GM19372 (cell line): ENCODE data around the gene LCAT.
"Not testable (repeated sequence)": the region's sequence is repeated elsewhere in the genome, so short reads cannot be mapped to it uniquely, and the experiment has no call there.

Experiments used
- ATAC-seq: cut with Tn5 transposase; IDR thresholded peaks from one replicate; pipeline ENCODE4 v1.9.1; 2021; ENCODE audit warnings: mild to moderate bottlenecking, low read depth, moderate library complexity; ENCODE audit not compliant: unreplicated experiment

LCAT gene, protein sequence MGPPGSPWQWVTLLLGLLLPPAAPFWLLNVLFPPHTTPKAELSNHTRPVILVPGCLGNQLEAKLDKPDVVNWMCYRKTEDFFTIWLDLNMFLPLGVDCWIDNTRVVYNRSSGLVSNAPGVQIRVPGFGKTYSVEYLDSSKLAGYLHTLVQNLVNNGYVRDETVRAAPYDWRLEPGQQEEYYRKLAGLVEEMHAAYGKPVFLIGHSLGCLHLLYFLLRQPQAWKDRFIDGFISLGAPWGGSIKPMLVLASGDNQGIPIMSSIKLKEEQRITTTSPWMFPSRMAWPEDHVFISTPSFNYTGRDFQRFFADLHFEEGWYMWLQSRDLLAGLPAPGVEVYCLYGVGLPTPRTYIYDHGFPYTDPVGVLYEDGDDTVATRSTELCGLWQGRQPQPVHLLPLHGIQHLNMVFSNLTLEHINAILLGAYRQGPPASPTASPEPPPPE

GRCh38 chr16:67943619-67944504, at the start of gene LCAT:
Gene LCAT, minus strand, starts transcription at chr16:67944120. Its CDS starts 19 bp downstream, at chr16:67944101.
- no peak for ATAC-seq

DNA sequence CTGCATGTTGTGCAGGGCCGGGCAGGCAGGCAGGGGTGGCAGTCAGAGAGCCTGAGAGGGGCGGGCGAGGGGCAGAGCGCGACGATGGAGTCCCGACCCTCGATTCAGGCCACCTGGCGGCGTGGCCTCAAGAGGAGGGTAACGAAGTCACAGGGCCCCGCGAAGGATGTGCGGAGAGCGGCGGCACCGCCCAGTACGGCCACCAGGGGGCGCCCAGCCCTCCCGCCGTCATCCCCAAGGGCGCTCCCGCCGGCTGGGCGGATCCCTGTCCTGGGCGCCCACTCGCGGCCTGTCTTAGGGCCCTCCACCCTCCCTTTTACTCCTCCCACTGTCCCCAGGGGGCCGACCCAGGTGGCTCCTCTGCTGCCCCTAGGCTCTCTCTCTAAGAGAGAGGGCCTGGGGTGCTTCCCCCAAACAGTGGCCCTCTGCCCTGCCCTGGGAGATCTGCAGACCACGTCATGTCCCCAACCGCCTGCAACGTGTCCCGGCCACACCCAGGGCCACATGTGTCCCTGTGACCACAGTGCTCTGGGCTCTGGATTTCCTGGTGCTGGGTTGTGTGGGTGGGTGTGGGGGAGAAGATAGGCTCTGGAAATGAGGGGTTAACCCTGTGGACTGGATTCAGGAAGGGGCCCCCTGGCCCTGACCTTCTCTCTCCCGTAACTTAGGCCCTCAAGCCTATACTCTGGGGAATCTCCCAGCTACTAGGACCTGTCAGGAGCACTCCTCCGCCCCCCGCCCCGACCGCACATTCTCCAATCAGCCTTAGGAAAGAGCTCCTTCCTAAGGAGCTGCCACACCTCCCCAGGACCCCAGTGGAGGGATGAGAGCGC, 49.5 kb upstream of the LCAT start:
- ATAC-seq, result peak; percentile 72

DNA sequence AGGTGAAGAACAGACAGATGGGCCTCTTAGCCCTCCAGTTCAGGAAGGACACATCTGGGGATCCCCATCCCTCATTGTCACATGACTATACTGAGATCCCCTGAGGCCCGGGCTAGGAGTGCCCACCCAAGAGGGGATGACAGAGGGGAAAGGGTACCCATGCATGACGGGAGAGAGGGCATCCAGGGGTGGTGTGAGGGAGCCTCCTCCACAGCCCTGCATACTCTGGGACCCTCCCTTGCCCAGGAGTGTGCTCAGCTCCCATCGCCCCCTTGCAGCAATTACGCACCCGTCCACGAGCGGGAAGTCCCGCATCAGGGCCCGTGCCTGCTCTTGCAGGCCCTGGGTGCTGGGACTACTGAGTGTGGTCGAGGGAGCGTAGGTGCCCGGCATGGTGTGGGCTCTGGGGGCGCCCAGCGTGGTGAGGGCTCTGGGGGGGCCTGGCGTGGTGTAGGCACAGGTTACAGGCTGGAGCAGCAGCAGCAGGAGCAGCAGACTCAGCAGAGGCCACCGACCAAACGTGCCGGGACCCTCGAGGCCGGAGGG, 48.8 kb upstream of the LCAT start:
- no peak for ATAC-seq

DNA sequence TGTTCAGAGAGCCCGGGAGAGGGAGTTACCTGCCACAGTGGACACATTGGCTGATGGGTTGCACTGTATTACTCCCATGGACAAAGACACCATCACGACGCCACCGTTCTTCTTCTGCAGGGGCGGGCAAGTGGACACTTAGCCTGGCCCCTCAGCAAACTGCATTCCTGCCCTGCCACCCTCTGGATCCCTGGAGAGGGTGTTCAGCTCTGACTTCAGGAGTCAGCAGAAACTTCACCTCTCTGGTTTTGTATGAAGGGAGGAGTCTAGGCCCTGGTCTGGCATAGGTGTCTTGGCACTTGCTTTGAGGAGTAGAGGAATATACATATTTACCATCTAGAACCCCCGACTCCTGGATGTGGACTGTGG, 46.1 kb upstream of the LCAT start:
- no peak for ATAC-seq

DNA sequence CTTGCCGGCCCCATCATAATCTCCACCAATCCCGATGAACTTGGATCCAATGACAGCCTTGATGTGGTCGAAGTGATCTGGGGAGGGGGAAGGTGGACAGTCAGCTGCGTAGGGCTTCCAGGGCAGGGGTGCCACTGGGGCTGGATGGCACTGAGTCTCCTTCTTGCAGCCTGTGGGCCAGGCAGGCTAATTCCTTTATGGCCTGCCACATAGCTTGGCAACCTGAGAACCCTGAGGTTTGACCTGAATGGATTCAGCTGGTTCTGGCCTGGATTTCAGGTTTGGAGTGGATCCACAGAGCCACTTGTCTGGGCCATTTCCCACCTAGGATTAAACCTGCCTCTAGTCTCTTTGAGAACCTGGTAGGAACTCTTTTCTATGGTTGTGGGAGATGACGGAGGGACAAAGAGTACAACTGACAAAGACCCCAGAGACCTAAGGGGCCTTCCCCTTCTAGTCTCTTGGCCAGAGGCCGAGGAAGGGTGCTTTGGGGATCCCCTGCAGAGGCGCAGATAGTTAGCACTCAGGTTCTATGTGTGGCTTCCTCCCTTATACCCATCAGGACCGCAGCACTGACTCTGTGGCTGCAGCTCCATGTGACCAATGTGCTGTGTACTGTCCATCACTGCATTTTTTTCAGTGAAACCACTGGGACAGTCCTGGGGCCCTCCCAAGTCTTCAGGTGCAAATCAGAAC, 45.5 kb upstream of the LCAT start:
- ATAC-seq, result no peak

- no peak for ATAC-seq
Observed at GRCh38 chr16:67988675-67989074, 44.8 kb upstream of the LCAT start.

DNA sequence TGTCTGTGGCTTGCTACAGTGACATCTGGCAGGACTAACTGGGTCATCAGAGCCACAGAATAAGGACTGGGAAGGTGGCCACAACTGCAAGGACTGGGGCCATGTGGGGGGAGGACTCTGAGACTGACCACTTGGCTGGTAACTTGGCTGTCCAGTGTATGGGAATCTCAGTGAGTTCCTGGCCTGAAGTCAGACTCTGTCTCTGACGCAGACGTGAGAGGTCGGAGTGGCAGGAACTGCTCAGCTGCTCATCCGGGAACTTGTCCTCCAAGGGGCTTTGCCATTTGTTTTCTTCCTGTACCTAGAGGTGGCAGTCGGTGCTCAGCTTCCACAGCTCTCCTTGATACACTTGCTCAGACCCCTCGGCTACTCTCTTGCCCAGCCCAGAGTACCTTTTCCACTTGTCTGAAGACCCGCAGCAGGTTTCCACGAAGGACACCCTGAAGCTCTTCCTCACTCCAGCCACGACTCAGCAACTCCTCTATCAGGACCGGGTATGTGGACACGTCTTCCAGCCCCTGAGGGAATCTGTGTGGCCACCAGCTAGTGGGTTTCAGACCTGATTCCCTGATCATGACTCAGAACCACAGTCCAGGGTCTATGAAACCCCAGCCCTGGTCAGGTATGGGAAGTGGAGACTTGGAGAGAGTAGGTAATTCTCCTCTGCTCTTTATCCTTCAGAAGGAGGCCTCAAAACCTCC, 43.7 kb upstream of the LCAT start:
- no peak for ATAC-seq

DNA sequence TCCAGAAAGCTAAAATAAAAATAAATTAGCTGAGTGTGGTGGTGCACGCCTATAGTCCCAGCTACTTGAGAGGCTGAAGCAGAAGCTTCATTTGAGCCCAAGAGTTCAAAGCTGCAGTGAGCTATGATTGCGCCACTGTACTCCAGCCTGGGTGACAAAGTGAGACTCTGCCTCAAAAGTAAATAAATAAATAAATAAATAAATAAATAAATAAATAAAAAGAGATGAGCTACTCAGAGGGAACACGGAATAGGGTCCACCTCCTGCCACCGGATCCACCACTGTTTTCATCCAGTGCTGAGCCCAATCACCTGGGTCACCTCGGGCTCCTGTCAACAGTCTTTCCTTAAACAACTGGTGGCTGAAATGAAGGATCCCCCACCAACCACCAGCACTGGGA, 43.0 kb upstream of the LCAT start:
- ATAC-seq, result no peak

- ATAC-seq, result no peak
Observed at GRCh38 chr16:67982011-67982696, 38.2 kb upstream of the LCAT start.

GRCh38 chr16:67979955-67980678, 36.2 kb upstream of the LCAT start, which contains the start of gene DPEP3:
Gene DPEP3, minus strand, starts transcription at chr16:67980499. Its CDS starts 119 bp downstream, at chr16:67980380.
- ATAC-seq, result no peak

DNA sequence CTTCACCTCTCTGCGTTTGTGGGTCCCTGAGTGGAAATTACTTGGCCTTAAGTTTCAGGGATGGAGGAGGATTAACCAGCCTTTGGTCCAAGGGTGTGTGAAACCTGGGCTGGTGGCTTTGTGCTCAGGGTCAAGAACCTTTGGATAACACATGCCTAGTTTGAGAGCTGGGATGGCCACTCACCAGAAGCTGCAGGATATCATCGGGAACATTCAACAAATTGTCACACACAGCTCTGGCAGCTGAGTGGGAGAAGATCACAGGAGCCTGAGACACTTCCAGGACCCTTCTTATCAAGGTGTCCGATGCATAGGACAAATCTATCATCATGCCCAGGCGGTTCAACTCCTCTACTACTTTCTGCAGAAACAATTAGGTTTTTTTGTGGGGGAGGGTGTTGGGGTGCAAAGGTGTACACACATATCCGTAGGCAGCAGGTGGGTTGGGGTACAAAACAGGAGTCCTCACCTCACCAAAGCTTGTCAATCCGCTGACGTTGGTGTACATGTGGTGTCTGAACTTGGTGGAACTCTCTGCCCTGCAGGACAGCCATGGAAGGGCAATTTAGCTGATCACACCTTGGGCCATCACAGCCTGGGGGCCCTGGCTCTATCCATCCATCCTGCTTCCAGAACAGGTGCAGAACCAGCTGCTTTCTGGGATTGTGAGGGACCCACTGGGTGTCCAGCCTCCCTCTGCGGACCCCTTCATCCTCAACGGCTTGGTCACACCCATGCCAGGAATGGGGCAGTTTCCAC, 33.7 kb upstream of the LCAT start:
- ATAC-seq, result no peak

GRCh38 chr16:67977005-67977404, 33.1 kb upstream of the LCAT start:
- no peak for ATAC-seq

DNA sequence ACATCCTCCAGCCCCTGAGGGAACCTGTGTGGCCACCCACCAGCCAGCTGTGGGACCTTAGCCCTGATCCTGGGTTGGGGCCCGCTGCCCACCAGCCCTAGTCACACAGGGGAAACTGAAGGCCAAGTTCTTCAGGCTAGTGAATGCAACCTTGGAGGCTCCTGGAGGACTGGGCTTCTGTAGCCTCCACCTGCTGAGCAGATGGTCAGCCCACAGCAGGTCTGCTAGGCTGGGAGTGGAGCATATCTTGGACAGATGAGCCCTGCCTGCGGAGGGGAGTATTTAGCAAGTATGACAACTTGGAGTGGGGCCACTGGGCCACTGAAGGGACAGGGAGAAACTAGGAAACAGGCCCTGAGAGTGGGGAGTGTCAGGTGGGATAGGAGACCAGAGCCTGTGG, 32.3 kb upstream of the LCAT start:
- ATAC-seq, result no peak

GRCh38 chr16:67975321-67976105, 31.6 kb upstream of the LCAT start:
- no peak for ATAC-seq

DNA sequence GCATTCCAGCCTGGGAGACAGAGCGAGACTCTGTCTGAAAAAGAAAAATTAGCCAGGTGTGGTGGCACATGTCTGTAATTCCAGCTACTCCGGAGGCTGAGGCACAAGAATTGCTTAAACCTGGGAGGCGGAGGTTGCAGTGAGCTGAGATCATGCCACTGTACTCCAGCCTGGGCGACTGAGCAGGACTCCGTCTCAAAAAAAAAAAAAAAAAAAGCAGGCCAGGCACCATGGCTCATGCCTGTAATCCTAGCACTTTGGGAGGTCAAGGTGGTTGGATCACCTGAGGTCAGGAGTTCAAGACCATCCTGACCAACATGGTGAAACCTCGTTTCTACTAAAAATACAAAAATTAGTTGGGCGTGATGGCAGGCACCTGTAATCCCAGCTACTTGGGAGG, 28.4 kb upstream of the LCAT start:
- not testable (repeated sequence) for ATAC-seq

GRCh38 chr16:67971111-67971510, 27.2 kb upstream of the LCAT start:
- no peak for ATAC-seq
